GM12873 (cell line): ENCODE data around the gene RNF220.

ENCODE experiments used
- CTCF ChIP-seq: IDR thresholded peaks from 2 replicates; pipeline ENCODE4 v1.5.1; 2012; ENCODE audit warnings: low read depth, mild to moderate bottlenecking, moderate library complexity, low read length, control low read depth; ENCODE audit not compliant: insufficient read depth; ENCODE audit errors: missing control alignments

RNF220 gene

GRCh38 chr1:44585315-44585920 lies 180.4 kb downstream of the RNF220 start:
- TF ChIP-seq CTCF = no peak

- no peak for TF ChIP-seq CTCF
Observed at GRCh38 chr1:44587796-44588460, 182.9 kb downstream of the RNF220 start.

- no peak for TF ChIP-seq CTCF
Observed at GRCh38 chr1:44588551-44589210, 183.6 kb downstream of the RNF220 start.

- TF ChIP-seq CTCF = no peak
Observed at GRCh38 chr1:44590475-44590874, 185.4 kb downstream of the RNF220 start.

GRCh38 chr1:44591381-44591780 lies 186.3 kb downstream of the RNF220 start:
- no peak for TF ChIP-seq CTCF

- TF ChIP-seq CTCF = no peak
Observed at GRCh38 chr1:44592208-44593145, 187.4 kb downstream of the RNF220 start.
